Hematopoietic multipotent progenitor cell treated with erythropoietin and hydrocortisone succinate and interleukin-3 and kit ligand, for 6 days (in vitro differentiated cells): ENCODE measurements around the gene SUFU.
"Not testable (repeated sequence)": the region's sequence is repeated elsewhere in the genome, so short reads cannot be mapped to it uniquely, and the experiment has no call there.

Experiments used
- DNase-seq: peaks from one replicate; pipeline ENCODE4 v3.0.0-alpha.2; 2015

The SUFU gene

GRCh38 chr10:102480396-102480795 lies 23.4 kb upstream of the SUFU start:
- no peak for DNase-seq

- DNase-seq = no peak
These were observed 19.8 kb upstream of the SUFU start for GRCh38 chr10:102484021-102484420.

- DNase-seq = no peak
These were observed 18.5 kb upstream of the SUFU start for GRCh38 chr10:102485093-102485784.

- no peak for DNase-seq
These were observed 12.6 kb upstream of the SUFU start for GRCh38 chr10:102491136-102491535.

- no peak for DNase-seq
These were observed 11.3 kb upstream of the SUFU start for GRCh38 chr10:102492344-102492939.

GRCh38 chr10:102492983-102493382 lies 10.8 kb upstream of the SUFU start:
- DNase-seq = peak; percentile 19

GRCh38 chr10:102493771-102494170 lies 10.0 kb upstream of the SUFU start:
- DNase-seq = no peak

GRCh38 chr10:102497545-102497944 lies 6.2 kb upstream of the SUFU start:
- DNase-seq = no peak

- no peak for DNase-seq
These were observed 4.4 kb upstream of the SUFU start for GRCh38 chr10:102499356-102499755.

- not testable (repeated sequence) for DNase-seq
These were observed 3.1 kb upstream of the SUFU start for GRCh38 chr10:102500686-102501085.

GRCh38 chr10:102501201-102502028 lies 2.4 kb upstream of the SUFU start:
- no peak for DNase-seq

GRCh38 chr10:102502029-102502336 lies 1.8 kb upstream of the SUFU start:
- peak; percentile 100 for DNase-seq

- peak; percentile 99 for DNase-seq
These were observed 1.2 kb upstream of the SUFU start, which contains the start of gene ACTR1A for GRCh38 chr10:102502337-102503151. TSS of gene ACTR1A (minus strand) at chr10:102502712. CDS start at chr10:102502647, 65 bp downstream.

GRCh38 chr10:102504179-102504975 lies 605 bp downstream of the SUFU start:
- DNase-seq = peak; percentile 80

GRCh38 chr10:102504976-102505300 lies 1.2 kb downstream of the SUFU start:
- no peak for DNase-seq

- DNase-seq = no peak
These were observed 1.8 kb downstream of the SUFU start for GRCh38 chr10:102505462-102506115.

- DNase-seq = no peak
These were observed 3.7 kb downstream of the SUFU start for GRCh38 chr10:102507521-102507920.

- no peak for DNase-seq
These were observed 4.7 kb downstream of the SUFU start for GRCh38 chr10:102508506-102508905.

GRCh38 chr10:102509387-102509786 lies 5.6 kb downstream of the SUFU start:
- DNase-seq = peak; percentile 18

- peak; percentile 52 for DNase-seq
These were observed 8.0 kb downstream of the SUFU start for GRCh38 chr10:102511583-102512274.
